Esophagus (tissue), 2 donors: ENCODE results near the gene ERC2. TPM values are rescaled to one million over a fixed set of nuclear protein-coding genes. Genes with fewer than 3 reads are reported as not detected.

Experiments used
- H3K27ac ChIP-seq, 2 donors: one replicate each; pipeline ENCODE4 v1.5.1; 2013; ENCODE audit warnings: low read depth in 2 of 2, mild to moderate bottlenecking in 2 of 2, inconsistent platforms in 1 of 2, low read length in 1 of 2, moderate library complexity in 1 of 2
- H3K27me3 ChIP-seq, 2 donors: one replicate each; pipeline ENCODE4 v1.6.1; 2013; ENCODE audit warnings: low read length in 2 of 2, control low read depth in 1 of 2, mild to moderate bottlenecking in 1 of 2; ENCODE audit not compliant: insufficient read depth in 2 of 2, control insufficient read depth in 1 of 2
- H3K36me3 ChIP-seq, 2 donors: one replicate each; pipeline ENCODE4 v1.6.1; 2013; ENCODE audit warnings: low read length in 1 of 2; ENCODE audit not compliant: control insufficient read depth in 2 of 2, insufficient read depth in 2 of 2
- H3K4me1 ChIP-seq, 2 donors: one replicate each; pipeline ENCODE4 v1.6.1; 2013; ENCODE audit warnings: low read length in 1 of 2; ENCODE audit not compliant: control insufficient read depth in 2 of 2, insufficient read depth in 2 of 2
- H3K4me3 ChIP-seq, 2 donors: one replicate each; pipeline ENCODE4 v1.5.1; 2013; ENCODE audit warnings: low read length in 2 of 2, mild to moderate bottlenecking in 2 of 2, low read depth in 1 of 2, moderate library complexity in 1 of 2
- H3K9me3 ChIP-seq, 2 donors: one replicate each; pipeline ENCODE4 v1.6.1; 2013; ENCODE audit warnings: mild to moderate bottlenecking in 2 of 2, low read depth in 1 of 2, low read length in 1 of 2, moderate library complexity in 1 of 2; ENCODE audit not compliant: control insufficient read depth in 2 of 2, insufficient read depth in 1 of 2
- WGBS, 2 donors: extraction: QIAGEN DNeasy Blood & Tissue Kit; methylation state at CpG; one replicate each; pipeline ENCODE4 v1.1.7; 2013; 5-methylcytosine and 5-hydroxymethylcytosine counted together
- polyA plus RNA-seq, 2 donors: library from polyadenylated mRNA; stranded (reverse); fragments of 200-250 nt; gene quantifications; one replicate each; pipeline ENCODE4 v1.2.3, GENCODE V29; 2013
- donor health status: healthy with polysubstance abuse.
- donor health status: Bipolar disorder and iron deficiency.

Gene ERC2
- polyA plus RNA-seq, 2 donors = 0.18 to 0.20 TPM

- Histone ChIP-seq H3K4me3 (no peak overlapping the region), H3K27me3 (no peaks in the 10 kb centered on the region), H3K36me3 (no peaks in the 10 kb centered on the region), H3K9me3 (no peaks in the 10 kb centered on the region), H3K27ac (no peak overlapping the region), H3K4me1 (no peaks in the 10 kb centered on the region)
- 71 to 73% methylated on average over 3 of the region's 3 CpGs for WGBS, 2 donors
These were observed 158.8 kb downstream of the ERC2 start for GRCh38 chr3:56309465-56309864.

GRCh38 chr3:56308471-56308870, 159.8 kb downstream of the ERC2 start:
- Histone ChIP-seq H3K9me3 (no peaks in the 10 kb centered on the region), H3K4me3 (no peak overlapping the region), H3K27ac (no peak overlapping the region), H3K4me1 (no peaks in the 10 kb centered on the region), H3K27me3 (no peaks in the 10 kb centered on the region), H3K36me3 (no peaks in the 10 kb centered on the region)
- WGBS, 2 donors = 39 to 45% methylated on average over 2 of the region's 2 CpGs

- no peaks in the 10 kb centered on the region for H3K36me3 ChIP-seq
- H3K9me3 ChIP-seq = no peaks in the 10 kb centered on the region
- WGBS, 2 donors = 75 to 79% methylated on average over 1 of the region's 1 CpG
- H3K27ac ChIP-seq = no peak overlapping the region
- no peak overlapping the region for H3K4me3 ChIP-seq
- no peaks in the 10 kb centered on the region for H3K4me1 ChIP-seq
- no peaks in the 10 kb centered on the region for H3K27me3 ChIP-seq
These were observed 164.2 kb downstream of the ERC2 start for GRCh38 chr3:56304069-56304468.

GRCh38 chr3:56303487-56303886, 164.8 kb downstream of the ERC2 start:
- H3K4me1 ChIP-seq = no peaks in the 10 kb centered on the region

GRCh38 chr3:56302417-56302816, 165.8 kb downstream of the ERC2 start:
- Histone ChIP-seq H3K27me3 (no peaks in the 10 kb centered on the region), H3K9me3 (no peaks in the 10 kb centered on the region), H3K4me1 (no peaks in the 10 kb centered on the region), H3K4me3 (no peak overlapping the region), H3K27ac (no peak overlapping the region), H3K36me3 (no peaks in the 10 kb centered on the region)
- WGBS, 2 donors = 78 to 91% methylated on average over 2 of the region's 2 CpGs

More at GRCh38 chr3:56303487-56303886, 164.8 kb downstream of the ERC2 start:
- no peaks in the 10 kb centered on the region for H3K36me3 ChIP-seq
- no peak overlapping the region for H3K4me3 ChIP-seq
- 45 to 49% methylated on average over 5 of the region's 5 CpGs for WGBS, 2 donors
- no peaks in the 10 kb centered on the region for H3K9me3 ChIP-seq
- no peaks in the 10 kb centered on the region for H3K27me3 ChIP-seq
- no peak overlapping the region for H3K27ac ChIP-seq

- no peak overlapping the region for H3K27ac ChIP-seq
- H3K4me1 ChIP-seq = no peaks in the 10 kb centered on the region
- H3K27me3 ChIP-seq = peaks cover 0 to 3% of the 10 kb centered on the region in 2 donors
- no peaks in the 10 kb centered on the region for H3K9me3 ChIP-seq
- H3K36me3 ChIP-seq = no peaks in the 10 kb centered on the region
- WGBS, 2 donors = 64 to 72% methylated on average over 3 of the region's 3 CpGs
- no peak overlapping the region for H3K4me3 ChIP-seq
These were observed 170.9 kb downstream of the ERC2 start for GRCh38 chr3:56297281-56297840.

- H3K4me3 ChIP-seq = no peak overlapping the region
- H3K27me3 ChIP-seq = peaks cover 0 to 3% of the 10 kb centered on the region in 2 donors
- no peak overlapping the region for H3K27ac ChIP-seq
- no peaks in the 10 kb centered on the region for H3K36me3 ChIP-seq
- no peaks in the 10 kb centered on the region for H3K9me3 ChIP-seq
- H3K4me1 ChIP-seq = no peaks in the 10 kb centered on the region
- WGBS, 2 donors = 72 to 75% methylated on average over 5 of the region's 5 CpGs
These were observed 171.9 kb downstream of the ERC2 start for GRCh38 chr3:56296361-56296760.

- no peak overlapping the region for H3K4me3 ChIP-seq
- peaks cover 0 to 3% of the 10 kb centered on the region in 2 donors for H3K27me3 ChIP-seq
- no peaks in the 10 kb centered on the region for H3K9me3 ChIP-seq
- WGBS, 2 donors = 55 to 69% methylated on average over 2 of the region's 2 CpGs
- H3K4me1 ChIP-seq = no peaks in the 10 kb centered on the region
- no peak overlapping the region for H3K27ac ChIP-seq
- H3K36me3 ChIP-seq = no peaks in the 10 kb centered on the region
These were observed 173.1 kb downstream of the ERC2 start for GRCh38 chr3:56295161-56295560.

- no peaks in the 10 kb centered on the region for H3K36me3 ChIP-seq
- peaks cover 0 to 3% of the 10 kb centered on the region in 2 donors for H3K27me3 ChIP-seq
- H3K4me1 ChIP-seq = no peaks in the 10 kb centered on the region
- H3K9me3 ChIP-seq = no peaks in the 10 kb centered on the region
- 58 to 59% methylated on average over 1 of the region's 1 CpG for WGBS, 2 donors
- no peak overlapping the region for H3K27ac ChIP-seq
- H3K4me3 ChIP-seq = no peak overlapping the region
These were observed 174.0 kb downstream of the ERC2 start for GRCh38 chr3:56294286-56294685.

GRCh38 chr3:56291953-56292352, 176.3 kb downstream of the ERC2 start:
- Histone ChIP-seq H3K27me3 (peaks cover 0 to 3% of the 10 kb centered on the region in 2 donors), H3K36me3 (no peaks in the 10 kb centered on the region), H3K4me3 (no peak overlapping the region), H3K9me3 (no peaks in the 10 kb centered on the region), H3K27ac (no peak overlapping the region), H3K4me1 (no peaks in the 10 kb centered on the region)
- WGBS, 2 donors = 74 to 77% methylated on average over 3 of the region's 3 CpGs
